HepG2 (cell line): ENCODE data around the gene CDX1. TPM values are rescaled to one million over a fixed set of nuclear protein-coding genes. Genes with fewer than 3 reads are reported as not detected.
A peak's percentile ranks its signal among the peaks of the same experiment; 100 is the strongest.

Experiments
- ATAC-seq: fragments of 200-7000 bp; cut with Tn5 transposase; 3 replicates; pipeline ENCODE4 v1.9.1; 2020; ENCODE audit warnings: mild to moderate bottlenecking, moderate library complexity
- BruUV-seq: library from RNA; stranded (reverse); fragments of 400-500 nt; replicated peaks from 2 replicates; lab custom pipeline; 2021; lab: Mats Ljungman, UMichigan
- CTCF ChIA-PET: fragments of 300-600 bp; formaldehyde crosslinking; extraction: SDS; loops from one replicate; lab custom pipeline; 2021; ENCODE audit warnings: low total read pairs, inconsistent platforms, low intra/inter-chr PET ratio; lab: Yijun Ruan, JAX
- POLR2A ChIA-PET: fragments of 350-600 bp; sonication (Branson Sonifier 250); formaldehyde crosslinking; loops from one replicate; lab custom pipeline; 2020; ENCODE audit warnings: antibody characterized with exemption, inconsistent platforms; lab: Yijun Ruan, JAX
- DNase-seq: peaks from one replicate; pipeline ENCODE4 v3.0.0-alpha.2; 2015; ENCODE audit warnings: low spot score
- FAIRE-seq: peaks from 3 replicates; lab custom pipeline; 2011; peaks lifted over from hg19 to GRCh38; lab: Jason Lieb, UNC
- H2AFZ ChIP-seq: one replicate; pipeline ENCODE4 v1.6.1; 2011; ENCODE audit warnings: low read length, inconsistent platforms
- H3K27ac ChIP-seq: fragments of 300-600 bp; 3 replicates; pipeline ENCODE4 v1.8.0; 2011; ENCODE audit warnings: mixed run types, mild to moderate bottlenecking, mixed read lengths, low read length, inconsistent platforms; ENCODE audit not compliant: insufficient read depth; ENCODE audit errors: extremely low read length
- H3K27me3 ChIP-seq, 2 experiments: fragments of 200-600 bp in 1 of 2; 2 replicates in 1 of 2; 3 replicates in 1 of 2; pipeline versions ENCODE4 v1.6.0 to v1.8.0; 2011; ENCODE audit warnings: low read length in 2 of 2, mild to moderate bottlenecking in 2 of 2, moderate library complexity in 2 of 2, inconsistent platforms in 1 of 2; ENCODE audit not compliant: insufficient read depth in 2 of 2, control insufficient read depth in 1 of 2
- H3K36me3 ChIP-seq, 2 experiments: fragments of 200-600 bp in 1 of 2; replicated peaks in 1 of 2; 2 replicates in 1 of 2; 3 replicates in 1 of 2; pipeline versions ENCODE4 v1.5.1 to v1.8.0; 2011; ENCODE audit warnings: low read length in 2 of 2, inconsistent platforms in 1 of 2; ENCODE audit not compliant: insufficient read depth in 2 of 2, control insufficient read depth in 1 of 2
- H3K4me1 ChIP-seq: 2 replicates; pipeline ENCODE4 v1.5.1; 2012; ENCODE audit warnings: low read length, inconsistent platforms; ENCODE audit not compliant: insufficient read depth
- H3K4me2 ChIP-seq: 2 replicates; pipeline ENCODE4 v1.6.0; 2011; ENCODE audit warnings: low read depth, low read length, inconsistent platforms
- H3K4me3 ChIP-seq, 3 experiments: fragments of 200-600 bp in 1 of 3; sonication (generic), shearing (Covaris generic) in 1 of 3; replicated peaks in 1 of 3; 2 replicates each; pipeline ENCODE4 v1.5.1; 2011 to 2016; ENCODE audit warnings: low read length in 3 of 3, inconsistent platforms in 2 of 3, low read depth in 2 of 3, mild to moderate bottlenecking in 2 of 3, control low read depth in 1 of 3, mixed read lengths in 1 of 3; ENCODE audit not compliant: insufficient read depth in 1 of 3
- H3K79me2 ChIP-seq: one replicate; pipeline ENCODE4 v1.6.1; 2011; ENCODE audit warnings: low read length, inconsistent platforms; ENCODE audit not compliant: insufficient read depth
- H3K9ac ChIP-seq: 2 replicates; pipeline ENCODE4 v1.6.0; 2011; ENCODE audit warnings: mild to moderate bottlenecking, low read depth, low read length, inconsistent platforms; ENCODE audit not compliant: insufficient read depth
- H3K9me3 ChIP-seq: 2 replicates; pipeline ENCODE4 v1.5.1; 2012; ENCODE audit warnings: mild to moderate bottlenecking, low read length
- H4K20me1 ChIP-seq: 2 replicates; pipeline ENCODE4 v1.6.0; 2011; ENCODE audit warnings: inconsistent platforms, mild to moderate bottlenecking, low read length, moderate library complexity; ENCODE audit not compliant: insufficient read depth
- SALL2 ChIP-seq: sonication (generic); formaldehyde crosslinking; IDR thresholded peaks from 2 replicates; pipeline ENCODE4 v1.8.1; 2023; ENCODE audit warnings: mild to moderate bottlenecking, missing genetic modification reagents, inconsistent platforms
- ZFP1 ChIP-seq: IDR thresholded peaks from 2 replicates; pipeline ENCODE4 v1.6.1; 2016
- ZNF136 ChIP-seq: sonication (generic); formaldehyde crosslinking; IDR thresholded peaks from 2 replicates; pipeline ENCODE4 v1.8.1; 2022; ENCODE audit warnings: low read depth, mild to moderate bottlenecking, moderate library complexity, missing genetic modification reagents
- ZNF225 ChIP-seq: sonication (generic); formaldehyde crosslinking; IDR thresholded peaks from 2 replicates; pipeline ENCODE4 v1.4.0; 2020; ENCODE audit warnings: mild to moderate bottlenecking, missing genetic modification reagents
- ZNF773 ChIP-seq: sonication (generic); formaldehyde crosslinking; IDR thresholded peaks from 2 replicates; pipeline ENCODE4 v1.4.0; 2020; ENCODE audit warnings: missing genetic modification reagents, borderline replicate concordance
- ZNF780A ChIP-seq: sonication (generic); formaldehyde crosslinking; IDR thresholded peaks from 2 replicates; pipeline ENCODE4 v1.8.0; 2022; ENCODE audit warnings: mild to moderate bottlenecking, missing genetic modification reagents, moderate library complexity
- WGBS: methylation state at CpG from one replicate; pipeline ENCODE4 v1.1.6; 2017; ENCODE audit warnings: low lambda C conversion rate; 5-methylcytosine and 5-hydroxymethylcytosine counted together
- in situ Hi-C: cut with HindIII; loops from 2 replicates; pipeline ENCODE4 v1.10.0; 2017; ENCODE audit warnings: low pct_unique_long_range_greater_than_20kb; ENCODE audit not compliant: extremely low pct_ligation_motif_present
- intact Hi-C: fragments of 100-400 bp; cut with micrococcal nuclease; formaldehyde crosslinking; loops from one replicate; pipeline ENCODE4 v1.10.0; 2022; ENCODE audit not compliant: unreplicated experiment
- polyA plus RNA-seq, 8 experiments: library from polyadenylated mRNA; depleted of rRNA in 3 of 8; stranded (reverse) in 7 of 8; unstranded in 1 of 8; fragments of >200 nt; fragmentation: Illumina TruSeq in 4 of 8; extraction: Trizol in 4 of 8; gene quantifications; 2 replicates each; pipeline versions ENCODE4 v1.2.1 to v1.2.3, GENCODE V29; 2011 to 2016; ENCODE audit warnings: low read depth in 4 of 8, missing spikeins in 1 of 8, mixed read lengths in 1 of 8; ENCODE audit not compliant: insufficient read depth in 1 of 8
- total RNA-seq, 5 experiments: library from RNA; depleted of rRNA; stranded (reverse); fragments of >200 nt; fragmentation: Illumina TruSeq; extraction: Trizol; gene quantifications; 2 replicates each; pipeline ENCODE4 v1.2.3, GENCODE V29; 2016; ENCODE audit warnings: low read depth in 1 of 5
- TF ChIP-seq, protein P1 (sequence below): sonication (generic); formaldehyde crosslinking; IDR thresholded peaks from 2 replicates; pipeline ENCODE4 v1.5.0; 2020; ENCODE audit warnings: mild to moderate bottlenecking, missing genetic modification reagents
- TF ChIP-seq, protein P2 (sequence below): sonication (generic); formaldehyde crosslinking; IDR thresholded peaks from 2 replicates; pipeline ENCODE4 v1.8.1; 2023; ENCODE audit warnings: mild to moderate bottlenecking, missing genetic modification reagents
- TF ChIP-seq, protein P3 (sequence below): sonication (generic); formaldehyde crosslinking; IDR thresholded peaks from 2 replicates; pipeline ENCODE4 v1.4.0; 2020; ENCODE audit warnings: missing genetic modification reagents
- TF ChIP-seq, protein P4 (sequence below): IDR thresholded peaks from 2 replicates; pipeline ENCODE4 v1.6.1; 2016

The CDX1 gene
- total and polyA plus RNA-seq, 2 of the 13 experiments (the other 11 are each of a cell fraction or from before 2014, with no cell fraction given): not detected

DNA sequence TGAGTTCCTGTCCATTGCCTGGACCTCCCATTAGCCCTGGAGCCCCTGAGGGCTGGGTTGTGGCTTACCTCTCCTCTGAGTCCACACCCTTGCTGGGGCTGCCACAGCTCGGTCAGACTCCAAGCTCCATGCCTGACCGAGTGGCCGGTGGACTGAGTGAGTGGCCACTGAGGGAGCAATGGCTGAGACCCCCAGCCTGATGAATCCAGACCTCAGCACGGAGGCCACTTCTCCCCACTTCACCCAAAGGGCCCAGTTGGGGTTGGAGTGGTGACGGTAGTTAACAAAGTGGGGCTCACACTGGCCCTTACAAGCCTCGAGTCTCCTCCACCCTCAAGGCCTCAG lies 39.7 kb upstream of the CDX1 start (continued):
- TF ChIP-seq ZNF773 (CRISPR knock-in tag): no peak
- TF ChIP-seq, protein P1, sequence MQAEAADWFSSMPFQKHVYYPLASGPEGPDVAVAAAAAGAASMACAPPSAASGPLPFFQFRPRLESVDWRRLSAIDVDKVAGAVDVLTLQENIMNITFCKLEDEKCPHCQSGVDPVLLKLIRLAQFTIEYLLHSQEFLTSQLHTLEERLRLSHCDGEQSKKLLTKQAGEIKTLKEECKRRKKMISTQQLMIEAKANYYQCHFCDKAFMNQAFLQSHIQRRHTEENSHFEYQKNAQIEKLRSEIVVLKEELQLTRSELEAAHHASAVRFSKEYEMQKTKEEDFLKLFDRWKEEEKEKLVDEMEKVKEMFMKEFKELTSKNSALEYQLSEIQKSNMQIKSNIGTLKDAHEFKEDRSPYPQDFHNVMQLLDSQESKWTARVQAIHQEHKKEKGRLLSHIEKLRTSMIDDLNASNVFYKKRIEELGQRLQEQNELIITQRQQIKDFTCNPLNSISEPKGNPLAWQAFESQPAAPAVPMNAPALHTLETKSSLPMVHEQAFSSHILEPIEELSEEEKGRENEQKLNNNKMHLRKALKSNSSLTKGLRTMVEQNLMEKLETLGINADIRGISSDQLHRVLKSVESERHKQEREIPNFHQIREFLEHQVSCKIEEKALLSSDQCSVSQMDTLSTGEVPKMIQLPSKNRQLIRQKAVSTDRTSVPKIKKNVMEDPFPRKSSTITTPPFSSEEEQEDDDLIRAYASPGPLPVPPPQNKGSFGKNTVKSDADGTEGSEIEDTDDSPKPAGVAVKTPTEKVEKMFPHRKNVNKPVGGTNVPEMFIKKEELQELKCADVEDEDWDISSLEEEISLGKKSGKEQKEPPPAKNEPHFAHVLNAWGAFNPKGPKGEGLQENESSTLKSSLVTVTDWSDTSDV (CRISPR knock-in tag): no peak
- TF ChIP-seq, protein P2, sequence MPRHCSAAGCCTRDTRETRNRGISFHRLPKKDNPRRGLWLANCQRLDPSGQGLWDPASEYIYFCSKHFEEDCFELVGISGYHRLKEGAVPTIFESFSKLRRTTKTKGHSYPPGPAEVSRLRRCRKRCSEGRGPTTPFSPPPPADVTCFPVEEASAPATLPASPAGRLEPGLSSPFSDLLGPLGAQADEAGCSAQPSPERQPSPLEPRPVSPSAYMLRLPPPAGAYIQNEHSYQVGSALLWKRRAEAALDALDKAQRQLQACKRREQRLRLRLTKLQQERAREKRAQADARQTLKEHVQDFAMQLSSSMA (CRISPR knock-in tag): no peak

DNA sequence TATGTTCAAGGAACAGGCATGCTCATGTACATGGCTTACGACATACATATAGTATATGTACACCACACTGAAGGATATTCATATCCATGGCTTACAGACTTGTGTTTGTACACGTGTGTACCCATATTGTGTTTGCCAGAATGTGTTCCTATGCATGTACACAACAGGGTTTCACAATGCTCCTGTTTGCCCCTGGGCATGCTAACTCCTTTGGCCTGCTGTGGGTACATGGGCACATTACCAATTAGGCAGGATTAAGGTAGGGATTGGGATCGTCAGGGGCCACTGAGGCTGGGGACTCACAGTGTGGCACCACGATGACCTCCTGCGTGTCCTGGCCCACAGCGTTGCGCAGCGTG lies 37.1 kb upstream of the CDX1 start:
- DNase-seq: no peak
- Histone ChIP-seq H3K27me3 (no peaks in the 10 kb centered on the region), H3K27ac (no peak overlapping the region), H3K4me2 (no peak overlapping the region), H3K9ac (no peak overlapping the region), H4K20me1 (no peaks in the 10 kb centered on the region), H3K4me1 (peaks cover 38% of the 10 kb centered on the region), H3K4me3 (no peak overlapping the region), H3K36me3 (no peaks in the 10 kb centered on the region; a peak in 1 of 5 replicates), H2AFZ (no peak overlapping the region), H3K9me3 (no peaks in the 10 kb centered on the region), H3K79me2 (no peaks in the 10 kb centered on the region)
- BruUV-seq: no TSS peak
- intact Hi-C loops (loop anchor here (10.0 kb wide), 1 partner anchor 295 kb away; no protein-coding TSS in a partner anchor), in situ Hi-C loops (loop anchor here (5.0 kb wide), 2 partner anchors 48 to 88 kb away; no protein-coding TSS in a partner anchor)
- no peak for TF ChIP-seq ZNF225 (CRISPR knock-in tag)
- TF ChIP-seq, protein P3, sequence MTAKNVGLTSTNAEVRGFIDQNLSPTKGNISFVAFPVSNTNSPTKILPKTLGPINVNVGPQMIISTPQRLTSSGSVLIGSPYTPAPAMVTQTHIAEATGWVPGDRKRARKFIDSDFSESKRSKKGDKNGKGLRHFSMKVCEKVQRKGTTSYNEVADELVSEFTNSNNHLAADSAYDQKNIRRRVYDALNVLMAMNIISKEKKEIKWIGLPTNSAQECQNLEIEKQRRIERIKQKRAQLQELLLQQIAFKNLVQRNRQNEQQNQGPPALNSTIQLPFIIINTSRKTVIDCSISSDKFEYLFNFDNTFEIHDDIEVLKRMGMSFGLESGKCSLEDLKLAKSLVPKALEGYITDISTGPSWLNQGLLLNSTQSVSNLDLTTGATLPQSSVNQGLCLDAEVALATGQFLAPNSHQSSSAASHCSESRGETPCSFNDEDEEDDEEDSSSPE (CRISPR knock-in tag): no peak
- no peak for TF ChIP-seq ZNF136 (CRISPR knock-in tag)
- TF ChIP-seq ZNF780A (CRISPR knock-in tag): 0 out of 2 replicates have a peak, but pooled peaks have one; percentile 3
- no peak for TF ChIP-seq SALL2
- TF ChIP-seq, protein P4, sequence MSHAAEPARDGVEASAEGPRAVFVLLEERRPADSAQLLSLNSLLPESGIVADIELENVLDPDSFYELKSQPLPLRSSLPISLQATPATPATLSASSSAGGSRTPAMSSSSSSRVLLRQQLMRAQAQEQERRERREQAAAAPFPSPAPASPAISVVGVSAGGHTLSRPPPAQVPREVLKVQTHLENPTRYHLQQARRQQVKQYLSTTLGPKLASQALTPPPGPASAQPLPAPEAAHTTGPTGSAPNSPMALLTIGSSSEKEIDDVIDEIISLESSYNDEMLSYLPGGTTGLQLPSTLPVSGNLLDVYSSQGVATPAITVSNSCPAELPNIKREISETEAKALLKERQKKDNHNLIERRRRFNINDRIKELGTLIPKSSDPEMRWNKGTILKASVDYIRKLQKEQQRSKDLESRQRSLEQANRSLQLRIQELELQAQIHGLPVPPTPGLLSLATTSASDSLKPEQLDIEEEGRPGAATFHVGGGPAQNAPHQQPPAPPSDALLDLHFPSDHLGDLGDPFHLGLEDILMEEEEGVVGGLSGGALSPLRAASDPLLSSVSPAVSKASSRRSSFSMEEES (CRISPR knock-in tag): no peak
- TF ChIP-seq ZFP1 (CRISPR knock-in tag): no peak
- WGBS: 56% methylated on average over 7 of the region's 8 CpGs
- ATAC-seq: no peak
- ChIA-PET CTCF (interaction anchor here (0.7 to 4.2 kb wide), 6 partner anchors 32 to 221 kb away, joined by 4 to 62 read pairs (median 15); no protein-coding TSS in a partner anchor), POLR2A (no interaction called here)
- FAIRE-seq: no peak
